Neural cell (in vitro differentiated cells): Measurements from ENCODE around the gene GIT2.
"Not testable (repeated sequence)": the region's sequence is repeated elsewhere in the genome, so short reads cannot be mapped to it uniquely, and the experiment has no call there.

Source experiments
- EP300 ChIP-seq: fragments of 450-650 bp; conservative IDR thresholded peaks from 2 replicates; pipeline ENCODE4 v1.6.1; 2014; ENCODE audit warnings: antibody characterized with exemption, mild to moderate bottlenecking, moderate library complexity; ENCODE audit not compliant: poor library complexity, severe bottlenecking
- MXI1 ChIP-seq: fragments of 450-650 bp; conservative IDR thresholded peaks from 2 replicates; pipeline ENCODE4 v1.6.1; 2014; ENCODE audit warnings: antibody characterized with exemption, mild to moderate bottlenecking; ENCODE audit not compliant: poor library complexity, severe bottlenecking
- SMC3 ChIP-seq: fragments of 450-650 bp; conservative IDR thresholded peaks from 2 replicates; pipeline ENCODE4 v1.6.1; 2014; ENCODE audit warnings: antibody characterized with exemption, mild to moderate bottlenecking, moderate library complexity; ENCODE audit not compliant: poor library complexity
- TAF1 ChIP-seq: IDR thresholded peaks from 2 replicates; pipeline ENCODE4 v1.6.1; 2012; ENCODE audit warnings: low read depth
- TF ChIP-seq, protein P1 (sequence below): fragments of 450-650 bp; IDR thresholded peaks from 2 replicates; pipeline ENCODE4 v1.5.1; 2014; ENCODE audit warnings: antibody characterized with exemption, mild to moderate bottlenecking, moderate library complexity; ENCODE audit not compliant: poor library complexity, severe bottlenecking
- TF ChIP-seq, protein P2 (sequence below): IDR thresholded peaks from 2 replicates; pipeline ENCODE4 v1.6.1; 2012; ENCODE audit warnings: borderline replicate concordance

DNA sequence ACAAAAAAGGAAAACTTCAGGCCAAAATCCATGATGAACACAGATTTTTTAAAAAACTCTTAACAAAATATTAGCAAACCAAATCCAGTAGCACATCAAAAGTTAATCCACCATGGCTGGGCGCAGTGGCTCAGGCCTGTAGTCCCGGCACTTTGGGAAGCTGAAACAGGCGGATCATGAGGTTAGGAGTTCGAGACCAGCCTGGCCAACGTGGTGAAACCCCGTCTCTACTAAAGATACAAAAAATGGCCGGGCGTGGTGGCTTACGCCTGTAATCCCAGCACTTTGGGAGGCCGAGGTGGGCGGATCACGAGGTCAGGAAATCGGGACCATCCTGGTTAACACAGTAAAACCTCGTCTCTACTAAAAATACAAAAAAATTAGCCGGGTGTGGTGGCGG lies 9.9 kb downstream of the GIT2 start:
- TF ChIP-seq, protein P1, sequence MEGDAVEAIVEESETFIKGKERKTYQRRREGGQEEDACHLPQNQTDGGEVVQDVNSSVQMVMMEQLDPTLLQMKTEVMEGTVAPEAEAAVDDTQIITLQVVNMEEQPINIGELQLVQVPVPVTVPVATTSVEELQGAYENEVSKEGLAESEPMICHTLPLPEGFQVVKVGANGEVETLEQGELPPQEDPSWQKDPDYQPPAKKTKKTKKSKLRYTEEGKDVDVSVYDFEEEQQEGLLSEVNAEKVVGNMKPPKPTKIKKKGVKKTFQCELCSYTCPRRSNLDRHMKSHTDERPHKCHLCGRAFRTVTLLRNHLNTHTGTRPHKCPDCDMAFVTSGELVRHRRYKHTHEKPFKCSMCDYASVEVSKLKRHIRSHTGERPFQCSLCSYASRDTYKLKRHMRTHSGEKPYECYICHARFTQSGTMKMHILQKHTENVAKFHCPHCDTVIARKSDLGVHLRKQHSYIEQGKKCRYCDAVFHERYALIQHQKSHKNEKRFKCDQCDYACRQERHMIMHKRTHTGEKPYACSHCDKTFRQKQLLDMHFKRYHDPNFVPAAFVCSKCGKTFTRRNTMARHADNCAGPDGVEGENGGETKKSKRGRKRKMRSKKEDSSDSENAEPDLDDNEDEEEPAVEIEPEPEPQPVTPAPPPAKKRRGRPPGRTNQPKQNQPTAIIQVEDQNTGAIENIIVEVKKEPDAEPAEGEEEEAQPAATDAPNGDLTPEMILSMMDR, result not testable (repeated sequence)
- TF ChIP-seq SMC3, MXI1, EP300, TAF1: not testable (repeated sequence)
- TF ChIP-seq, protein P2, sequence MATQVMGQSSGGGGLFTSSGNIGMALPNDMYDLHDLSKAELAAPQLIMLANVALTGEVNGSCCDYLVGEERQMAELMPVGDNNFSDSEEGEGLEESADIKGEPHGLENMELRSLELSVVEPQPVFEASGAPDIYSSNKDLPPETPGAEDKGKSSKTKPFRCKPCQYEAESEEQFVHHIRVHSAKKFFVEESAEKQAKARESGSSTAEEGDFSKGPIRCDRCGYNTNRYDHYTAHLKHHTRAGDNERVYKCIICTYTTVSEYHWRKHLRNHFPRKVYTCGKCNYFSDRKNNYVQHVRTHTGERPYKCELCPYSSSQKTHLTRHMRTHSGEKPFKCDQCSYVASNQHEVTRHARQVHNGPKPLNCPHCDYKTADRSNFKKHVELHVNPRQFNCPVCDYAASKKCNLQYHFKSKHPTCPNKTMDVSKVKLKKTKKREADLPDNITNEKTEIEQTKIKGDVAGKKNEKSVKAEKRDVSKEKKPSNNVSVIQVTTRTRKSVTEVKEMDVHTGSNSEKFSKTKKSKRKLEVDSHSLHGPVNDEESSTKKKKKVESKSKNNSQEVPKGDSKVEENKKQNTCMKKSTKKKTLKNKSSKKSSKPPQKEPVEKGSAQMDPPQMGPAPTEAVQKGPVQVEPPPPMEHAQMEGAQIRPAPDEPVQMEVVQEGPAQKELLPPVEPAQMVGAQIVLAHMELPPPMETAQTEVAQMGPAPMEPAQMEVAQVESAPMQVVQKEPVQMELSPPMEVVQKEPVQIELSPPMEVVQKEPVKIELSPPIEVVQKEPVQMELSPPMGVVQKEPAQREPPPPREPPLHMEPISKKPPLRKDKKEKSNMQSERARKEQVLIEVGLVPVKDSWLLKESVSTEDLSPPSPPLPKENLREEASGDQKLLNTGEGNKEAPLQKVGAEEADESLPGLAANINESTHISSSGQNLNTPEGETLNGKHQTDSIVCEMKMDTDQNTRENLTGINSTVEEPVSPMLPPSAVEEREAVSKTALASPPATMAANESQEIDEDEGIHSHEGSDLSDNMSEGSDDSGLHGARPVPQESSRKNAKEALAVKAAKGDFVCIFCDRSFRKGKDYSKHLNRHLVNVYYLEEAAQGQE, result not testable (repeated sequence)
